Measurements from ENCODE around the gene GLIS1. TPM values are rescaled to one million over a fixed set of nuclear protein-coding genes. Genes with fewer than 3 reads are reported as not detected.

Gene GLIS1
- total RNA-seq, 1 experiment from 2014 or later = 0.28 TPM

- H3K9me3 ChIP-seq (ENCODE audit: control insufficient read depth, low read depth, low read length) = no peaks in the 10 kb centered on the region
- no peak overlapping the region for H3T11ph ChIP-seq (ENCODE audit: low read length)
- Mint-ChIP-seq H3K36me3 (ENCODE audit: insufficient read depth in 1 of 3, low read depth in 3 of 3) (no peaks in the 10 kb centered on the region), H3K27ac (no peak overlapping the region), H3K4me1 (peaks cover 7 to 21% of the 10 kb centered on the region in 2 experiments), H3K27me3 (ENCODE audit: low read depth) (peaks cover 22% of the 10 kb centered on the region), H3K9me3 (no peaks in the 10 kb centered on the region), H3K4me3 (no peak overlapping the region)
- H3K27ac ChIP-seq (ENCODE audit: insufficient read length, low read depth, low read length) = no peak overlapping the region
- no peak overlapping the region for H2AFZ ChIP-seq (ENCODE audit: low read length)
- no peaks in the 10 kb centered on the region for H3K27me3 ChIP-seq (ENCODE audit: insufficient read depth, low read length)
- no peaks in the 10 kb centered on the region for H3K79me2 ChIP-seq (ENCODE audit: insufficient read depth, low read length)
- H2BK15ac ChIP-seq (ENCODE audit: low read depth, low read length) = no peak overlapping the region
- no peak overlapping the region for H4K91ac ChIP-seq (ENCODE audit: insufficient read length, low read depth, low read length)
- H3K14ac ChIP-seq (ENCODE audit: insufficient read depth, low read length) = no peak overlapping the region
- no peak overlapping the region for H2BK5ac ChIP-seq (ENCODE audit: insufficient read length, low read length)
- no peak overlapping the region for H2BK12ac ChIP-seq (ENCODE audit: insufficient read length, low read depth, low read length)
- no peaks in the 10 kb centered on the region for H3K79me1 ChIP-seq (ENCODE audit: insufficient read depth, low read depth, low read length, poor library complexity, severe bottlenecking)
- H3K23me2 ChIP-seq (ENCODE audit: insufficient read length, low read depth, low read length, poor library complexity, severe bottlenecking) = no peaks in the 10 kb centered on the region
- no peak overlapping the region for H2AK5ac ChIP-seq (ENCODE audit: insufficient read length, low read length)
- H3K18ac ChIP-seq (ENCODE audit: insufficient read length, low read depth, low read length) = no peak overlapping the region
- H3K4me1 ChIP-seq (ENCODE audit: insufficient read depth, low read length) = no peaks in the 10 kb centered on the region
- H3K9ac ChIP-seq (ENCODE audit: extremely low read depth, insufficient read length, low read length) = no peak overlapping the region
- no peak overlapping the region for H4K8ac ChIP-seq (replicated peaks; ENCODE audit: insufficient read length, low read depth, low read length)
- no peaks in the 10 kb centered on the region for H4K20me1 ChIP-seq (ENCODE audit: control insufficient read depth, insufficient read depth, insufficient read length)
- no peak overlapping the region for H3K4me2 ChIP-seq (ENCODE audit: insufficient read depth, insufficient read length, low read length)
- H3K4ac ChIP-seq (ENCODE audit: low read depth, low read length) = no peak overlapping the region
- no peak overlapping the region for H3K56ac ChIP-seq (ENCODE audit: insufficient read length, low read depth, low read length)
- DNase-seq = no peak
- no CpG with 5 or more reads among the region's 1 CpG for whole genome bisulfite sequencing (ENCODE audit: extremely low coverage, insufficient read length, low lambda C conversion rate)
- H4K5ac ChIP-seq (ENCODE audit: insufficient read length, low read depth, low read length) = no peak overlapping the region
- TF ChIP-seq, protein P1, sequence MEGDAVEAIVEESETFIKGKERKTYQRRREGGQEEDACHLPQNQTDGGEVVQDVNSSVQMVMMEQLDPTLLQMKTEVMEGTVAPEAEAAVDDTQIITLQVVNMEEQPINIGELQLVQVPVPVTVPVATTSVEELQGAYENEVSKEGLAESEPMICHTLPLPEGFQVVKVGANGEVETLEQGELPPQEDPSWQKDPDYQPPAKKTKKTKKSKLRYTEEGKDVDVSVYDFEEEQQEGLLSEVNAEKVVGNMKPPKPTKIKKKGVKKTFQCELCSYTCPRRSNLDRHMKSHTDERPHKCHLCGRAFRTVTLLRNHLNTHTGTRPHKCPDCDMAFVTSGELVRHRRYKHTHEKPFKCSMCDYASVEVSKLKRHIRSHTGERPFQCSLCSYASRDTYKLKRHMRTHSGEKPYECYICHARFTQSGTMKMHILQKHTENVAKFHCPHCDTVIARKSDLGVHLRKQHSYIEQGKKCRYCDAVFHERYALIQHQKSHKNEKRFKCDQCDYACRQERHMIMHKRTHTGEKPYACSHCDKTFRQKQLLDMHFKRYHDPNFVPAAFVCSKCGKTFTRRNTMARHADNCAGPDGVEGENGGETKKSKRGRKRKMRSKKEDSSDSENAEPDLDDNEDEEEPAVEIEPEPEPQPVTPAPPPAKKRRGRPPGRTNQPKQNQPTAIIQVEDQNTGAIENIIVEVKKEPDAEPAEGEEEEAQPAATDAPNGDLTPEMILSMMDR (conservative IDR thresholded peaks at IDR 0.05) = no peak
- no peak overlapping the region for H2BK20ac ChIP-seq (ENCODE audit: low read depth, low read length, poor library complexity, severe bottlenecking)
- no peak overlapping the region for H3K23ac ChIP-seq (ENCODE audit: insufficient read length, low read depth, low read length)
- H2BK120ac ChIP-seq (ENCODE audit: low read depth, low read length, poor library complexity, severe bottlenecking) = no peak overlapping the region
Observed at GRCh38 chr1:53666566-53666965, 72.4 kb downstream of the GLIS1 start.
